Spleen (tissue), 11 donors: ENCODE results near the gene TBXAS1. TPM values are rescaled to one million over a fixed set of nuclear protein-coding genes. Genes with fewer than 3 reads are reported as not detected.

ENCODE experiments used
- DNase-seq: peaks from one replicate; pipeline ENCODE4 v3.0.0-alpha.2; 2020
- H3K27ac ChIP-seq, 8 donors: fragments of 200-600 bp; sonication (generic) in 7 of 8; 1 replicate in 4 of 8; 2 replicates in 4 of 8; pipeline versions ENCODE4 v1.5.0 to v1.8.0; 2016 to 2021; ENCODE audit warnings: inconsistent platforms in 4 of 8, mild to moderate bottlenecking in 4 of 8, moderate library complexity in 1 of 8
- H3K27me3 ChIP-seq, 7 donors: fragments of 200-600 bp; sonication (generic) in 6 of 7; replicated peaks in 1 of 7; 1 replicate in 4 of 7; 2 replicates in 3 of 7; pipeline versions ENCODE4 v1.5.0 to v1.8.0; 2016 to 2021; ENCODE audit warnings: inconsistent platforms in 3 of 7, mild to moderate bottlenecking in 1 of 7
- H3K36me3 ChIP-seq, 6 donors: fragments of 200-600 bp; sonication (generic) in 5 of 6; 1 replicate in 4 of 6; 2 replicates in 2 of 6; pipeline versions ENCODE4 v1.5.0 to v1.8.0; 2016 to 2021; ENCODE audit warnings: inconsistent platforms in 2 of 6
- H3K4me1 ChIP-seq, 6 donors: fragments of 200-600 bp; sonication (generic) in 5 of 6; 1 replicate in 3 of 6; 2 replicates in 3 of 6; pipeline versions ENCODE4 v1.5.0 to v1.8.0; 2016 to 2021; ENCODE audit warnings: inconsistent platforms in 3 of 6
- H3K4me3 ChIP-seq, 8 donors: fragments of 200-600 bp; sonication (generic) in 7 of 8; 1 replicate in 4 of 8; 2 replicates in 4 of 8; pipeline versions ENCODE4 v1.5.0 to v1.8.0; 2016 to 2021; ENCODE audit warnings: inconsistent platforms in 4 of 8, mild to moderate bottlenecking in 4 of 8, moderate library complexity in 2 of 8
- H3K9me3 ChIP-seq, 8 donors: fragments of 200-600 bp; sonication (generic) in 7 of 8; 1 replicate in 4 of 8; 2 replicates in 4 of 8; pipeline versions ENCODE4 v1.5.0 to v1.8.0; 2016 to 2021; ENCODE audit warnings: inconsistent platforms in 4 of 8
- CTCF ChIP-seq, 11 experiments: fragments of 200-600 bp in 7 of 11; fragments of 450-650 bp in 4 of 11; sonication (generic) in 4 of 11; IDR thresholded peaks in 8 of 11; conservative IDR thresholded peaks in 3 of 11; 1 replicate in 7 of 11; 2 replicates in 4 of 11; pipeline versions ENCODE4 v1.4.0 to v1.8.0; 2016 to 2021; ENCODE audit warnings: antibody characterized with exemption in 11 of 11, inconsistent platforms in 4 of 11, mild to moderate bottlenecking in 1 of 11
- POLR2A ChIP-seq, 3 donors: fragments of 450-650 bp; IDR thresholded peaks; one replicate each; pipeline ENCODE4 v1.5.1; 2017; ENCODE audit warnings: antibody characterized with exemption in 3 of 3, mild to moderate bottlenecking in 1 of 3
- POLR2AphosphoS5 ChIP-seq, 3 donors: sonication (generic); formaldehyde crosslinking; IDR thresholded peaks; one replicate each; pipeline ENCODE4 v1.5.1; 2017; ENCODE audit warnings: antibody characterized with exemption in 3 of 3
- WGBS, 5 donors: extraction: QIAGEN DNeasy Blood & Tissue Kit in 3 of 5; methylation state at CpG; one replicate each; pipeline versions ENCODE4 v1.1.5 to v1.1.7; 2013 to 2018; 5-methylcytosine and 5-hydroxymethylcytosine counted together
- intact Hi-C: fragments of 100-400 bp; cut with DNase I; formaldehyde crosslinking; loops from one replicate; pipeline ENCODE4 v1.15.0; 2023; ENCODE audit warnings: low total_unique reads
- polyA plus RNA-seq, 3 donors: library from polyadenylated mRNA; stranded (reverse); fragments of 200-250 nt; gene quantifications; one replicate each; pipeline ENCODE4 v1.2.1, GENCODE V29; 2013
- total RNA-seq, 7 donors: library from RNA; depleted of rRNA in 3 of 7; stranded (reverse); fragments of >200 nt in 3 of 7; fragmentation: NEBNext Ultra II Directional in 4 of 7; extraction: Animal tissue kit (Norgen Biotek cat#: 25700) in 4 of 7; gene quantifications; one replicate each; pipeline versions ENCODE4 v1.1.0 to v1.2.1, GENCODE V29; 2016 to 2021
- donor health status: healthy with polysubstance abuse.
- donor health status: DM: no; HTN: no; CAD: no; lungs with moderate emphysema.
- donor health status: DM: no; HTN: no; CAD: no.
- donor health status: Bipolar disorder and iron deficiency.
- donor health status: healthy.
- donor health status: DM: no; HTN: no; CAD: no.
- donor health status: DM: yes; HTN: yes; CAD: no.

TBXAS1 gene
- total and polyA plus RNA-seq, 10 donors, result 19.8 to 287 (median 147) TPM

- DNase-seq, result no peak
- 73 to 87% (median 80%) methylated on average over 4 of the region's 4 CpGs for WGBS, 5 donors
- H3K4me1 ChIP-seq, result peaks cover 0 to 4% (median under 1%) of the 10 kb centered on the region in 6 donors
- TF ChIP-seq CTCF (IDR thresholded peaks at IDR 0.05 in 8 of 11, conservative IDR thresholded peaks at IDR 0.05 in 3 of 11) (no peak), POLR2A (IDR thresholded peaks at IDR 0.05) (no peak), POLR2AphosphoS5 (IDR thresholded peaks at IDR 0.05) (no peak)
- intact Hi-C loops, result no loop called here
- H3K27me3 ChIP-seq, result no peaks in the 10 kb centered on the region
- peaks cover 0 to 86% (median 0%) of the 10 kb centered on the region in 6 donors for H3K36me3 ChIP-seq
- H3K4me3 ChIP-seq, result no peak overlapping the region
- H3K9me3 ChIP-seq, result peaks cover 0 to 34% (median 12%) of the 10 kb centered on the region in 8 donors
- no peak overlapping the region for H3K27ac ChIP-seq
Measured at GRCh38 chr7:139943401-139943800, 114.3 kb downstream of the TBXAS1 start.

- H3K4me3 ChIP-seq, result no peak overlapping the region
- H3K36me3 ChIP-seq, result peaks cover 0 to 78% (median 0%) of the 10 kb centered on the region in 6 donors
- TF ChIP-seq CTCF (IDR thresholded peaks at IDR 0.05 in 8 of 11, conservative IDR thresholded peaks at IDR 0.05 in 3 of 11), result no peak
- no peak for TF ChIP-seq POLR2AphosphoS5 (IDR thresholded peaks at IDR 0.05)
- TF ChIP-seq POLR2A (IDR thresholded peaks at IDR 0.05), result no peak
- WGBS, 5 donors, result 84 to 91% (median 86%) methylated on average over 3 of the region's 3 CpGs
- no peaks in the 10 kb centered on the region for H3K4me1 ChIP-seq
- no peaks in the 10 kb centered on the region for H3K27me3 ChIP-seq
- H3K9me3 ChIP-seq, result peaks cover 0 to 34% (median 12%) of the 10 kb centered on the region in 8 donors
- H3K27ac ChIP-seq, result no peak overlapping the region
- intact Hi-C loops, result no loop called here
- no peak for DNase-seq
Measured at GRCh38 chr7:139944248-139944647, 115.2 kb downstream of the TBXAS1 start.

- DNase-seq, result no peak
- Histone ChIP-seq H3K36me3 (peaks cover 0 to 65% (median 0%) of the 10 kb centered on the region in 6 donors), H3K27me3 (no peaks in the 10 kb centered on the region), H3K4me1 (no peaks in the 10 kb centered on the region), H3K9me3 (peaks cover 0 to 34% (median 12%) of the 10 kb centered on the region in 8 donors), H3K27ac (no peak overlapping the region), H3K4me3 (no peak overlapping the region)
- intact Hi-C loops, result no loop called here
- TF ChIP-seq POLR2AphosphoS5 (IDR thresholded peaks at IDR 0.05) (no peak), POLR2A (IDR thresholded peaks at IDR 0.05) (no peak), CTCF (IDR thresholded peaks at IDR 0.05 in 8 of 11, conservative IDR thresholded peaks at IDR 0.05 in 3 of 11) (no peak)
- 27 to 57% (median 37%) methylated on average over 2 of the region's 2 CpGs for WGBS, 5 donors
Measured at GRCh38 chr7:139946533-139946932, 117.5 kb downstream of the TBXAS1 start.

- no peaks in the 10 kb centered on the region for H3K4me1 ChIP-seq
- 88 to 96% (median 92%) methylated on average over 3 of the region's 3 CpGs for WGBS, 5 donors
- H3K9me3 ChIP-seq, result peaks cover 0 to 34% (median 12%) of the 10 kb centered on the region in 8 donors
- DNase-seq, result no peak
- H3K27ac ChIP-seq, result no peak overlapping the region
- TF ChIP-seq CTCF (IDR thresholded peaks at IDR 0.05 in 8 of 11, conservative IDR thresholded peaks at IDR 0.05 in 3 of 11) (no peak), POLR2A (IDR thresholded peaks at IDR 0.05) (no peak), POLR2AphosphoS5 (IDR thresholded peaks at IDR 0.05) (no peak)
- H3K4me3 ChIP-seq, result no peak overlapping the region
- intact Hi-C loops, result no loop called here
- peaks cover 0 to 63% (median 0%) of the 10 kb centered on the region in 6 donors for H3K36me3 ChIP-seq
- no peaks in the 10 kb centered on the region for H3K27me3 ChIP-seq
Measured at GRCh38 chr7:139947021-139947420, 118.0 kb downstream of the TBXAS1 start.
